ENCODE results near the gene HGF.

HGF gene

DNA sequence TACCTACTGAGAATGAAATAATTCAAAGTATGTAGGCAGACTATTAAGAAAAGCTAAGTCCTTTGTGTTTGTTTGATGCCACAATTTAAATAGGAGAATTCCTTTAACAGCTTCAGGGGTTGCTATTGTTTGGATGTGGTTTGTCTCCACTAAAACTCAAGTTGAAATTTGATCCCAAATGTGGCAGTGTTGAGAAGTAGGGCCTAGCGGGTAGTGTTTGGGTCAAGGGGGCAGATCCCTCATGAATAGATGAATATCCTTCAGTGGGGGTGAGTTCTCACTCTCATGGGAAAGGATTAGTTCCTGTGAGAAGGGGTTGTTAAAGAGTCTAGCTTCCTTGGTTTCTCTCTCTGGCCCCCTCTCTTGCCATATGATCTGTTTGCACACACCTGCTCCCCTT is 97.0 kb downstream of the HGF start:
- no peak for DNase-seq (ENCODE audit: low spot score)
- TF ChIP-seq, protein P1, sequence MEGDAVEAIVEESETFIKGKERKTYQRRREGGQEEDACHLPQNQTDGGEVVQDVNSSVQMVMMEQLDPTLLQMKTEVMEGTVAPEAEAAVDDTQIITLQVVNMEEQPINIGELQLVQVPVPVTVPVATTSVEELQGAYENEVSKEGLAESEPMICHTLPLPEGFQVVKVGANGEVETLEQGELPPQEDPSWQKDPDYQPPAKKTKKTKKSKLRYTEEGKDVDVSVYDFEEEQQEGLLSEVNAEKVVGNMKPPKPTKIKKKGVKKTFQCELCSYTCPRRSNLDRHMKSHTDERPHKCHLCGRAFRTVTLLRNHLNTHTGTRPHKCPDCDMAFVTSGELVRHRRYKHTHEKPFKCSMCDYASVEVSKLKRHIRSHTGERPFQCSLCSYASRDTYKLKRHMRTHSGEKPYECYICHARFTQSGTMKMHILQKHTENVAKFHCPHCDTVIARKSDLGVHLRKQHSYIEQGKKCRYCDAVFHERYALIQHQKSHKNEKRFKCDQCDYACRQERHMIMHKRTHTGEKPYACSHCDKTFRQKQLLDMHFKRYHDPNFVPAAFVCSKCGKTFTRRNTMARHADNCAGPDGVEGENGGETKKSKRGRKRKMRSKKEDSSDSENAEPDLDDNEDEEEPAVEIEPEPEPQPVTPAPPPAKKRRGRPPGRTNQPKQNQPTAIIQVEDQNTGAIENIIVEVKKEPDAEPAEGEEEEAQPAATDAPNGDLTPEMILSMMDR (IDR thresholded peaks at IDR 0.05): no peak
- H3K4me3 ChIP-seq: no peak overlapping the region
- no peak overlapping the region for H3K27ac ChIP-seq

DNA sequence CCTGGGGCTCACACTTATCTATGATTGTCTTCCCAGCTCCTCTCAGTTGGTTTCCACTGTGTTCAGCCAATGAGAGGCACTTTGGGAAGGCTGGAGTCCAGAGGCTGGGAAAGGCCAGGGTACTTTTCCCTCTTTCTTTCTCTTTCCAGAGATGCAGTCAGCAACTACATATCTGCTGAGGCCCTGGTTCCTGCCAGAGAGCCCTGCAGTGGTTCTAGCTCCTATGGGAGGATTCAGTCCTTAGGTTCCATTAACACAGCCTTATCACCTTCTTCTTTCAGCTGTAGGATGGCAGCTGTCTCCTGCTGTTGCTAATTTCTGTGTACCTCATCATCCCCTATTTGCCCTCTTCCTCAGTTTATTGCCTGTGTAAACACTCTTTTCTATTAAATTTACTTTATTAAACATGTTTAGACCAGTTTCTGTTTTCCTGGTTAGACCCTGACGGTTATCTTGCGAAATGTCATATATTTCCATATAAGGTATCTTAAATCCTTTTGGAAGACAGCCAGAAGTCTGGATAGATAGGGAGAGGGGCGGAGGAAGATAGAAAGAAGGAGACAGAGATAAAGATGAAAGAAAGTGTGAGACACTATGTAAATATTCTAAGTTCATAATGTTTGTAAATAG is 100.3 kb downstream of the HGF start:
- H3K4me3 ChIP-seq: no peak overlapping the region
- TF ChIP-seq, protein P1 (IDR thresholded peaks at IDR 0.05): no peak
- no peak overlapping the region for H3K27ac ChIP-seq
- DNase-seq (ENCODE audit: low spot score): no peak

DNA sequence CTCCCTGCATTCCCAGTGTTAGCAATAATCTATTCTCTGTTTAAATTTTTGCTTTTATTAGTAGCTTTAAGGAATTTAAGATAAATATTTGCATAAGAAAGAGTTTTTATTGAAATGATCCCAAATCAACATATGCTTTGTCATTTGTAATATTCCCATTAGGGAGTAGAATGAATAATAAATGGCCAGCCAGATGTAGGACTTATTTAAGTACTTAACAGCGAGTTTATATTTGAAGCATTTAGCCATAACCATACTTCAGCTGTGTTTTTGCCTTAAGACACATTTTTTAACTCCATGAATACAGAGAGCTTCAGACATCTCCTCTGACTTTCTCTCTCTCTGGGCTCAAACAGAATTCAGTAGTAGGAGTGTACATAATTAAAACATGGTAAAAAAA is 103.6 kb downstream of the HGF start:
- Histone ChIP-seq H3K4me3 (no peak overlapping the region), H3K27ac (no peak overlapping the region)
- TF ChIP-seq, protein P1 (IDR thresholded peaks at IDR 0.05): no peak
- no peak for DNase-seq (ENCODE audit: low spot score)

DNA sequence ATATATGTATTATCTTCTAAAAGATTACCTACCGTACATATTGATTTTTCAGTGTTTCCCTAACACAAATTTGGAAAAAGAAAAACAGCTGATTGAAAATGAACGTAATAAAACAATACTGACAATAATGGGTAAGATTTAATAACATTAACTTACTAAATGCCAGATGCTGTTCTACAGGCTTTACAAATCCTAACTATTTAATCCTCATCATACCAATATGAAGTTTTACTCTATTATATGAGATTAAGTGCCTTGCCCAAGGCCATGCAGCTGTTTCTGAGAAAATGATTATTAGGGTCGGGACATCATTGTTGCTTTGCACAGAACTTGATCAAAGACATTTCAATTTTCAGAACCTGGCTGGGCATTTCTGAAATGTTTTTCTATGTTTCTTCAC is 104.6 kb downstream of the HGF start:
- no peak for DNase-seq (ENCODE audit: low spot score)
- Histone ChIP-seq H3K4me3 (no peak overlapping the region), H3K27ac (no peak overlapping the region)
- TF ChIP-seq, protein P1 (IDR thresholded peaks at IDR 0.05): no peak

DNA sequence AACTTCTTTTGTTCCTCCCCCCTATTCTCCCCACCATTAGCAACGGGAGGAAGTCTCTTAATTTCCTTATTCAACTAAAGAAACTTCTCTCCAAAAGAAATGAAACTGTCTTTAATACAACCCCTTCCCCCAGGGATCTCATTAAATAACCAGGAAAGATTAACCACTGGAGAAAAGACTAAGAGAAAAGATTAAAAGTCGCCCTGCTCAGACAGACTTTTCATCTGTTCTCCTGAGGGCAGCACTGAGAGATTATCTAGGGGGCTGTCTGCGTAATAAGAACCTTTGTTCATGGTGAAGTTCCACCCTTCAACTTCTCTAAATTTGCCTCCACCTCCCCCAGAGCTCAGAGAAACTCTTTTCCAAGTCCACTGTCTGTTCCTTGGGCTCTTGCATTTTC is 105.5 kb downstream of the HGF start:
- Histone ChIP-seq H3K4me3 (no peak overlapping the region), H3K27ac (peak overlapping the region; percentile 50 to 56)
- DNase-seq (ENCODE audit: low spot score): no peak
- TF ChIP-seq, protein P1 (IDR thresholded peaks at IDR 0.05): no peak

DNA sequence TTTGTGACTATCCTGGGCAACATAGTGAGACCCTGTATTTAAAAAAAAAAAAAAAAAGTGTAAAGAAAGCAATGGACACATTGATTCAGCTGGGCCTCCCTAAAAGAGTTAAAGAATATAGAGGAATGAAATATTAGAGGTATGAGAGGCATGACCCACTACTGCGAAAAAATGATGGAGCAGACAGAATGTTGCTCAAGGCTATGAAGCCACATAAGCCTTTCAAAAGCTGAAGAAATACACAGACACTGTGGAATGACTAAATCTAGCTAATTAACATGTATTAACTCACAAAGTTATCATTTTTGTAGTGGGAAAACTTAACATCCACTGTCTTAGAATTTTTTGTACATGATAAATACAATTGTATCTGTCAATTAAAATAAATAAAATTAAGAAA is 107.3 kb downstream of the HGF start:
- TF ChIP-seq, protein P1 (IDR thresholded peaks at IDR 0.05): no peak
- no peak for DNase-seq (ENCODE audit: low spot score)
- Histone ChIP-seq H3K27ac (peak overlapping the region in 1 of 2 donors; percentile 54), H3K4me3 (no peak overlapping the region)

DNA sequence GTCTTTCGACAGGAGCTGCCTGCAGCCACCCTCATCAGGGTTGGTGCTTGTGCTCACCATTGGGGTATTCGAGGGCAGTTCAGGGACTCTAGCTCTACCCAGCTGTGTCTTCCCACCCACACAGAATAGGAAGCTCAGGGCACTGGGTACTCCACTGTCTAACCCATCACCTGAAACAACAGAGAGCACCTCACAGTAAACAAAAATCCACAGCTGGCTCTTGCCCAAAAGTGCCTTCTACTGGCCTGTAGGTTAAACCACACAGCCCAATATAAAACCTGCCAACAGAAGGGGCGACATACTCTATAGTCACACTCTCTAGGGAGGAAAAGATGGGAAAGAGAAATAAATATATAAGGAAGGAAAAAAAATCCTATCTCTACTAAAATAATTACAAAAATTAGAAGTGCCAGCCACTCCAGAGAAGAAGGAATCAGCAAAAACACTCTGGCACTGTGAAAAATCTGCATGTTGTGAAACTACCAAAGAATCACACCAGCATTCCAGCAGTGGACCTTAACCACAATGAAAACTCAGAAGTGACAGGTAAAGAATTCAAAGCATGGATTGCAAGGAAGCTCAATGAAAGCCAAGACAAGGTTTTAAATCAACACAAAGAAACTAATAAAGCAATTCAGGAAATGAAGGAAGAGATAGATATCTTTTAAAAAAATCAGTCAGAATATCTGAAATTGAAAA is 110.0 kb downstream of the HGF start:
- Histone ChIP-seq H3K4me3 (no peak overlapping the region), H3K27ac (no peak overlapping the region)
- no peak for DNase-seq (ENCODE audit: low spot score)
- TF ChIP-seq, protein P1 (IDR thresholded peaks at IDR 0.05): no peak
